Activated CD8-positive, alpha-beta T cell treated with anti-CD3 and anti-CD28 coated beads for 36 hours (primary cell): ENCODE measurements around the gene MTSS2. TPM values are rescaled to one million over a fixed set of nuclear protein-coding genes. Genes with fewer than 3 reads are reported as not detected.

Source experiments
- ATAC-seq: fragments of 200-7000 bp; cut with Tn5 transposase; one replicate; pipeline ENCODE4 v1.10.0; 2021; ENCODE audit warnings: mild to moderate bottlenecking, moderate library complexity
- CTCF ChIA-PET: fragments of 350-600 bp; sonication (Branson Sonifier 250); formaldehyde crosslinking; loops from one replicate; lab custom pipeline; 2021; ENCODE audit warnings: antibody characterized with exemption; lab: Charles Lee
- POLR2A ChIA-PET: fragments of 350-600 bp; sonication (Branson Sonifier 250); formaldehyde crosslinking; loops from one replicate; lab custom pipeline; 2021; ENCODE audit warnings: antibody characterized with exemption; lab: Charles Lee
- DNase-seq: peaks from one replicate; pipeline ENCODE4 v3.0.0-alpha.2; 2020
- H3K27ac Mint-ChIP-seq: one replicate; pipeline ENCODE4 v1.8.0; 2021; ENCODE audit warnings: mild to moderate bottlenecking, mixed read lengths
- H3K27me3 Mint-ChIP-seq: one replicate; pipeline ENCODE4 v1.8.0; 2021; ENCODE audit warnings: mixed read lengths
- H3K36me3 Mint-ChIP-seq: one replicate; pipeline ENCODE4 v1.8.0; 2021; ENCODE audit warnings: low read depth, mixed read lengths
- H3K4me1 Mint-ChIP-seq: one replicate; pipeline ENCODE4 v1.8.0; 2021; ENCODE audit warnings: low read depth, mixed read lengths
- H3K4me3 Mint-ChIP-seq: one replicate; pipeline ENCODE4 v1.8.0; 2021; ENCODE audit warnings: mild to moderate bottlenecking, moderate library complexity, mixed read lengths
- H3K9me3 Mint-ChIP-seq: one replicate; pipeline ENCODE4 v1.8.0; 2021; ENCODE audit warnings: mixed read lengths
- CTCF ChIP-seq: fragments of 200-600 bp; IDR thresholded peaks from one replicate; pipeline ENCODE4 v1.8.0; 2022; ENCODE audit warnings: antibody characterized with exemption, mild to moderate bottlenecking
- intact Hi-C: fragments of 100-400 bp; cut with micrococcal nuclease; formaldehyde crosslinking; loops from one replicate; pipeline ENCODE4 v1.10.0; 2022
- total RNA-seq, 2 experiments: library from RNA; stranded (reverse); gene quantifications; one replicate each; pipeline ENCODE4 v1.2.3, GENCODE V29; 2021

Gene MTSS2
- total RNA-seq, 2 experiments from 2014 or later = 4.4 to 4.6 TPM

- no peaks in the 10 kb centered on the region for H3K27me3 Mint-ChIP-seq
- no peak for DNase-seq
- ATAC-seq = no peak
- intact Hi-C loops = no loop called here
- CTCF ChIA-PET = interaction anchor here (0.8 to 3.0 kb wide), 3 partner anchors 8 to 82 kb away, joined by 3 to 10 read pairs (median 3); no protein-coding TSS in a partner anchor
- TF ChIP-seq CTCF = no peak
- no peaks in the 10 kb centered on the region for H3K36me3 Mint-ChIP-seq
- peaks cover 7% of the 10 kb centered on the region for H3K4me1 Mint-ChIP-seq
- H3K27ac Mint-ChIP-seq = no peak overlapping the region
- no peak overlapping the region for H3K4me3 Mint-ChIP-seq
- no peaks in the 10 kb centered on the region for H3K9me3 Mint-ChIP-seq
- POLR2A ChIA-PET = interaction anchor here (2.8 kb wide), 1 partner anchor 47 kb away, joined by 7 read pairs; no protein-coding TSS in a partner anchor
Observed at GRCh38 chr16:70689970-70690891, 4.4 kb upstream of the MTSS2 start.

- ChIA-PET CTCF (interaction anchor here (3.0 to 14.4 kb wide), 2 partner anchors 48 to 81 kb away, joined by 10 to 94 read pairs; no protein-coding TSS in a partner anchor), POLR2A (interaction anchor here (2.8 kb wide), 1 partner anchor 48 kb away, joined by 7 read pairs; no protein-coding TSS in a partner anchor)
- Mint-ChIP-seq H3K27ac (no peak overlapping the region), H3K27me3 (no peaks in the 10 kb centered on the region), H3K4me3 (no peak overlapping the region), H3K9me3 (no peaks in the 10 kb centered on the region), H3K4me1 (peaks cover 6% of the 10 kb centered on the region), H3K36me3 (no peaks in the 10 kb centered on the region)
- DNase-seq = no peak
- no peak for TF ChIP-seq CTCF
- intact Hi-C loops = no loop called here
- no peak for ATAC-seq
Observed at GRCh38 chr16:70689035-70689969, 3.4 kb upstream of the MTSS2 start.

GRCh38 chr16:70688246-70688742 lies 2.4 kb upstream of the MTSS2 start:
- POLR2A ChIA-PET = interaction anchor here (1.4 to 2.8 kb wide), 2 partner anchors 8 to 49 kb away, joined by 7 to 8 read pairs; no protein-coding TSS in a partner anchor

More at GRCh38 chr16:70688246-70688742, 2.4 kb upstream of the MTSS2 start:
- H3K27me3 Mint-ChIP-seq = no peaks in the 10 kb centered on the region
- H3K9me3 Mint-ChIP-seq = no peaks in the 10 kb centered on the region
- peaks cover 6% of the 10 kb centered on the region for H3K4me1 Mint-ChIP-seq
- TF ChIP-seq CTCF = no peak
- no peaks in the 10 kb centered on the region for H3K36me3 Mint-ChIP-seq
- ATAC-seq (no peak), DNase-seq (no peak)
- CTCF ChIA-PET = interaction anchor here (0.7 to 14.4 kb wide), 4 partner anchors 35 to 773 kb away, joined by 3 to 94 read pairs (median 9); no protein-coding TSS in a partner anchor
- intact Hi-C loops = no loop called here
- no peak overlapping the region for H3K4me3 Mint-ChIP-seq
- H3K27ac Mint-ChIP-seq = no peak overlapping the region
